Keratinocyte (primary cell): Measurements from ENCODE around the gene SAMD10. TPM values are rescaled to one million over a fixed set of nuclear protein-coding genes. Genes with fewer than 3 reads are reported as not detected.

ENCODE experiments used
- DNase-seq: peaks from one replicate; pipeline ENCODE4 v3.0.0-alpha.2; 2011; ENCODE audit warnings: low read depth, missing footprints, low spot score
- FAIRE-seq: peaks from 2 replicates; lab custom pipeline; 2011; peaks lifted over from hg19 to GRCh38; lab: Jason Lieb, UNC
- H2AFZ ChIP-seq: 2 replicates; pipeline ENCODE4 v1.6.0; 2012; ENCODE audit warnings: low read length, control low read depth, inconsistent platforms; ENCODE audit not compliant: control insufficient read depth
- H3K27ac ChIP-seq: 2 replicates; pipeline ENCODE4 v1.5.1; 2011; ENCODE audit warnings: low read length; ENCODE audit not compliant: control insufficient read depth, insufficient read depth
- H3K27me3 ChIP-seq: 3 replicates; pipeline ENCODE4 v1.6.0; 2011; ENCODE audit warnings: low read length; ENCODE audit not compliant: control insufficient read depth, insufficient read depth; ENCODE audit errors: extremely low read depth
- H3K36me3 ChIP-seq, 2 experiments: 2 replicates in 1 of 2; 3 replicates in 1 of 2; pipeline ENCODE4 v1.5.1; 2011; ENCODE audit warnings: low read length in 2 of 2, mild to moderate bottlenecking in 1 of 2; ENCODE audit not compliant: control insufficient read depth in 2 of 2, insufficient read depth in 2 of 2; ENCODE audit errors: extremely low read depth in 1 of 2
- H3K4me1 ChIP-seq: 3 replicates; pipeline ENCODE4 v1.5.1; 2011; ENCODE audit warnings: low read length; ENCODE audit not compliant: control insufficient read depth, insufficient read depth; ENCODE audit errors: extremely low read depth
- H3K4me2 ChIP-seq: 3 replicates; pipeline ENCODE4 v1.6.0; 2011; ENCODE audit warnings: low read depth, low read length; ENCODE audit not compliant: control insufficient read depth, insufficient read depth; ENCODE audit errors: extremely low read depth
- H3K4me3 ChIP-seq, 3 experiments: fragments of 200-600 bp in 1 of 3; sonication (generic) in 1 of 3; 2 replicates in 2 of 3; 3 replicates in 1 of 3; pipeline ENCODE4 v1.5.1; 2011 to 2016; ENCODE audit warnings: low read length in 3 of 3, mild to moderate bottlenecking in 3 of 3, control low read depth in 2 of 3, inconsistent platforms in 1 of 3, low read depth in 1 of 3, mixed read lengths in 1 of 3, mixed run types in 1 of 3, moderate library complexity in 1 of 3; ENCODE audit not compliant: control insufficient read depth in 2 of 3, insufficient read depth in 2 of 3; ENCODE audit errors: extremely low read depth in 1 of 3
- H3K79me2 ChIP-seq: 2 replicates; pipeline ENCODE4 v1.6.0; 2012; ENCODE audit warnings: low read length; ENCODE audit not compliant: control insufficient read depth, insufficient read depth
- H3K9ac ChIP-seq: 3 replicates; pipeline ENCODE4 v1.6.0; 2011; ENCODE audit warnings: low read length; ENCODE audit not compliant: control insufficient read depth, insufficient read depth; ENCODE audit errors: extremely low read depth
- H3K9me1 ChIP-seq: 3 replicates; pipeline ENCODE4 v1.6.0; 2011; ENCODE audit warnings: low read length; ENCODE audit not compliant: control insufficient read depth, insufficient read depth; ENCODE audit errors: extremely low read depth
- H3K9me3 ChIP-seq: 2 replicates; pipeline ENCODE4 v1.5.1; 2012; ENCODE audit warnings: low read depth, low read length; ENCODE audit not compliant: control insufficient read depth
- H4K20me1 ChIP-seq: 3 replicates; pipeline ENCODE4 v1.6.0; 2011; ENCODE audit warnings: low read length; ENCODE audit not compliant: control insufficient read depth, insufficient read depth; ENCODE audit errors: extremely low read depth
- EZH2 ChIP-seq: IDR thresholded peaks from one replicate; pipeline ENCODE4 v1.6.1; 2012; ENCODE audit warnings: inconsistent platforms, mild to moderate bottlenecking, low read length, moderate library complexity
- dilution Hi-C: fragments of 300-500 bp; cut with MboI; formaldehyde crosslinking; loops from one replicate; pipeline ENCODE4 v1.7.0; 2020; ENCODE audit warnings: low sequenced_read_pairs; ENCODE audit not compliant: extremely low pct_ligation_motif_present
- polyA plus RNA-seq, 5 experiments: library from polyadenylated mRNA; depleted of rRNA in 3 of 5; stranded (reverse) in 3 of 5; stranded (forward) in 1 of 5; unstranded in 1 of 5; fragments of >200 nt; gene quantifications; 1 replicate in 1 of 5; 2 replicates in 3 of 5; 3 replicates in 1 of 5; pipeline versions ENCODE4 v1.2.1 to v1.2.3, GENCODE V29; 2011 to 2012; ENCODE audit warnings: missing spikeins in 2 of 5, low read depth in 1 of 5, low replicate concordance in 1 of 5
- TF ChIP-seq, protein P1 (sequence below), 3 experiments: IDR thresholded peaks in 1 of 3; conservative IDR thresholded peaks in 1 of 3; optimal IDR thresholded peaks in 1 of 3; 2 replicates in 2 of 3; 3 replicates in 1 of 3; pipeline versions ENCODE3 to v1.5.1; 2011; ENCODE audit warnings: low read length in 3 of 3, mild to moderate bottlenecking in 3 of 3, moderate library complexity in 2 of 3, control low read depth in 1 of 3, inconsistent platforms in 1 of 3; ENCODE audit not compliant: insufficient read depth in 2 of 3; ENCODE audit errors: extremely low read depth in 1 of 3

SAMD10 gene
- polyA plus RNA-seq, 1 donor (not counting 4 experiments of a cell fraction or from before 2014, with no cell fraction given), result 0.45 TPM

DNA sequence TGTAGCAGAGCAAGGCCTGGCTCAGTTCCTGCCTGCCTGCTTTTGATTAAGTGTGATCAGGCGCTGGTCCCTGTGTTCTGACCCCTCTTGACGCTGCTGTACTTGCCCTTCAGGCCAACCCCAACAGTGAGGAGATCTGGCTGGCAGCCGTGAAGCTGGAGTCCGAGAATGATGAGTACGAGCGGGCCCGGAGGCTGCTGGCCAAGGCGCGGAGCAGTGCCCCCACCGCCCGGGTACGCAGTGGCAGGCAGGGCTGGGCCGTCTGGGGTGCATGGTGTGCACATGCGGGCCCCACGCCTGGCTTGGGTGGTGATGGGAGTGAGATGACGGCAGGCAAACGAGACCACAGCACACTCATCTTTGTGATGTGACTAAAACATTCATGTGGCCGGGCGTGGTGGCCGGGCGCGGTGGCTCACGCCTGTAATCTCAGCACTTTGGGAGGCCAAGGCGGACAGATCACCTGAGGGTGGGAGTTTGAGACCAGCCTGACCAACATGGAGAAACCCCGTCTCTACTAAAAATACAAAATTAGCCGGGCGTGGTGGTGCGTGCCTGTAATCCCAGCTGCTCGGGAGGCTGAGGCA is 46.5 kb upstream of the SAMD10 start:
- Histone ChIP-seq H4K20me1 (no peaks in the 10 kb centered on the region), H3K4me3 (no peak overlapping the region), H3K9me1 (no peaks in the 10 kb centered on the region), H3K27me3 (no peaks in the 10 kb centered on the region), H3K9ac (no peak overlapping the region), H3K9me3 (no peaks in the 10 kb centered on the region), H3K36me3 (peaks cover 35 to 39% of the 10 kb centered on the region in 2 experiments), H3K4me2 (no peak overlapping the region), H3K27ac (no peak overlapping the region), H3K79me2 (peaks cover 6% of the 10 kb centered on the region), H2AFZ (no peak overlapping the region), H3K4me1 (no peaks in the 10 kb centered on the region)
- no peak for DNase-seq
- TF ChIP-seq EZH2, result no peak
- TF ChIP-seq, protein P1, sequence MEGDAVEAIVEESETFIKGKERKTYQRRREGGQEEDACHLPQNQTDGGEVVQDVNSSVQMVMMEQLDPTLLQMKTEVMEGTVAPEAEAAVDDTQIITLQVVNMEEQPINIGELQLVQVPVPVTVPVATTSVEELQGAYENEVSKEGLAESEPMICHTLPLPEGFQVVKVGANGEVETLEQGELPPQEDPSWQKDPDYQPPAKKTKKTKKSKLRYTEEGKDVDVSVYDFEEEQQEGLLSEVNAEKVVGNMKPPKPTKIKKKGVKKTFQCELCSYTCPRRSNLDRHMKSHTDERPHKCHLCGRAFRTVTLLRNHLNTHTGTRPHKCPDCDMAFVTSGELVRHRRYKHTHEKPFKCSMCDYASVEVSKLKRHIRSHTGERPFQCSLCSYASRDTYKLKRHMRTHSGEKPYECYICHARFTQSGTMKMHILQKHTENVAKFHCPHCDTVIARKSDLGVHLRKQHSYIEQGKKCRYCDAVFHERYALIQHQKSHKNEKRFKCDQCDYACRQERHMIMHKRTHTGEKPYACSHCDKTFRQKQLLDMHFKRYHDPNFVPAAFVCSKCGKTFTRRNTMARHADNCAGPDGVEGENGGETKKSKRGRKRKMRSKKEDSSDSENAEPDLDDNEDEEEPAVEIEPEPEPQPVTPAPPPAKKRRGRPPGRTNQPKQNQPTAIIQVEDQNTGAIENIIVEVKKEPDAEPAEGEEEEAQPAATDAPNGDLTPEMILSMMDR (optimal IDR thresholded peaks at IDR 0.05 in 1 of 3, IDR thresholded peaks at IDR 0.05 in 1 of 3, conservative IDR thresholded peaks at IDR 0.05 in 1 of 3; ENCODE audit: extremely low read depth in 1 of 3, insufficient read depth in 2 of 3, low read length in 3 of 3), result no peak
- dilution Hi-C loops, result no loop called here
- no peak for FAIRE-seq

DNA sequence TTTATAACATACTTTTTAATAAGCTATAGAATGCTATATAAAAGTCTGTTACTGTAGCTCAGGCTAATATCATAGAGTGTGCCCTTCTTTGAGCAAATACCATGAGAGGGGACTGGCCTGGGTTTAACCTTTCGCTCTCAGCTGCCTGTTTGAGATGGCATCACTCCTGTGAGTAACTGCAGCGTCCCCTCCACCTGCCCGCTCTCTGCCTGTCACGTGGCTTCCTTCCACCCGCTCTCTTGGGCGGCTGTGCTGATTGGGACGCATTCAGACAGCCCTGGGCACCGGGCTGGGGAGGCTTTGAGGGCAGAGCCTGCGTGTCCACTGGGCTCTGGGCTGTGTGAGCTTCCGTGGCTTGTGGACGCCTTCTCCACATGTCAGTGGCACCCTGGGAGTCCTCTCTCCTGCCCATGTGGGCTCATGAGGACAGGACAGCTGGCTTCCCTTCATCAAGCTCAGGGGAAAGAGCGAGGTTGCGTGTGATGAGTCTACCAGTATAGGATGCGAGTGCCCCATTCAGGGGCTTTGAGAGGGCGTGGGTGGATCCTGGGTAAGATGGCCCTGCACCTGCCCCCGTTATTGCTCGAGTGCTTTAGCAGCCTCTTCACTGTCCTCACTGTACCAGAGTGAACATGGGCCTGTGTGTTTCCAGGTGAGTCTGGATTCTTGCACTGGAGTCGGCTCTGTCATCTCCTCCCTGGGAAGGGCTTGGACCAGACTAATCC is 45.8 kb upstream of the SAMD10 start:
- Histone ChIP-seq H3K9me3 (no peaks in the 10 kb centered on the region), H2AFZ (no peak overlapping the region), H3K4me3 (no peak overlapping the region), H3K36me3 (peaks cover 31 to 37% of the 10 kb centered on the region in 2 experiments), H3K27me3 (no peaks in the 10 kb centered on the region), H3K4me1 (no peaks in the 10 kb centered on the region), H3K9ac (no peak overlapping the region), H3K4me2 (no peak overlapping the region), H3K27ac (no peak overlapping the region), H4K20me1 (no peaks in the 10 kb centered on the region), H3K9me1 (no peaks in the 10 kb centered on the region), H3K79me2 (peaks cover 6% of the 10 kb centered on the region)
- FAIRE-seq (no peak), DNase-seq (no peak)
- TF ChIP-seq, protein P1 (optimal IDR thresholded peaks at IDR 0.05 in 1 of 3, IDR thresholded peaks at IDR 0.05 in 1 of 3, conservative IDR thresholded peaks at IDR 0.05 in 1 of 3; ENCODE audit: extremely low read depth in 1 of 3, insufficient read depth in 2 of 3, low read length in 3 of 3), result no peak
- no peak for TF ChIP-seq EZH2
- dilution Hi-C loops, result no loop called here
